OCI-LY7 (cell line): ENCODE measurements around the gene FLRT1.

Experiments used
- EZH2phosphoT487 ChIP-seq: fragments of 200-600 bp; sonication (generic); IDR thresholded peaks from 2 replicates; pipeline ENCODE4 v1.6.1; 2018; ENCODE audit warnings: low read depth, borderline replicate concordance, mild to moderate bottlenecking, mixed run types, antibody characterized with exemption, low read length, moderate library complexity, mixed read lengths
- TF ChIP-seq, protein P1 (sequence below): fragments of 200-600 bp; sonication (generic); conservative IDR thresholded peaks from 2 replicates; pipeline ENCODE4 v1.5.1; 2014; ENCODE audit warnings: mild to moderate bottlenecking, antibody characterized with exemption, low read length, moderate library complexity, mixed read lengths

DNA sequence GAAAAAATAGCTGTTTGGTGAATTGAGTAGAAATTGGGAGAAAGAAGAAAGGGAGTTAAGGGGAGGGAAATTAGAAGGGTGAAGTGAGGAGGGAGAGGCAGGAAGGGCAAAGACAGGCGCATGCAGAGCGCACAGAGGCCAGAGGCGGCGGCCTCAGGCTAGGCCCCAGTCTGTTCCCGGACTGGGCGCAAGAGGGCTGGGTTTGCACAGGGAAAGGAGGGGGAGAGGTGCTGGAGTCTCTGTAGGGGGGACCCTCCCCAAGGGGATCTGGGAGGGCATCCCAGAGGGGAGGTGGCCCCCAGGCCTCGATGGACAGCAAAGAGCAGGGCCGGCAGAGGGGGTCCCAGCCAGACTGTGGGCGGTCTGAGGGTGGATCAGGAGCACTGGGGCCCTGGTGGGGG lies 1.3 kb upstream of the FLRT1 start:
- TF ChIP-seq, protein P1, sequence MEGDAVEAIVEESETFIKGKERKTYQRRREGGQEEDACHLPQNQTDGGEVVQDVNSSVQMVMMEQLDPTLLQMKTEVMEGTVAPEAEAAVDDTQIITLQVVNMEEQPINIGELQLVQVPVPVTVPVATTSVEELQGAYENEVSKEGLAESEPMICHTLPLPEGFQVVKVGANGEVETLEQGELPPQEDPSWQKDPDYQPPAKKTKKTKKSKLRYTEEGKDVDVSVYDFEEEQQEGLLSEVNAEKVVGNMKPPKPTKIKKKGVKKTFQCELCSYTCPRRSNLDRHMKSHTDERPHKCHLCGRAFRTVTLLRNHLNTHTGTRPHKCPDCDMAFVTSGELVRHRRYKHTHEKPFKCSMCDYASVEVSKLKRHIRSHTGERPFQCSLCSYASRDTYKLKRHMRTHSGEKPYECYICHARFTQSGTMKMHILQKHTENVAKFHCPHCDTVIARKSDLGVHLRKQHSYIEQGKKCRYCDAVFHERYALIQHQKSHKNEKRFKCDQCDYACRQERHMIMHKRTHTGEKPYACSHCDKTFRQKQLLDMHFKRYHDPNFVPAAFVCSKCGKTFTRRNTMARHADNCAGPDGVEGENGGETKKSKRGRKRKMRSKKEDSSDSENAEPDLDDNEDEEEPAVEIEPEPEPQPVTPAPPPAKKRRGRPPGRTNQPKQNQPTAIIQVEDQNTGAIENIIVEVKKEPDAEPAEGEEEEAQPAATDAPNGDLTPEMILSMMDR: no peak
- no peak for TF ChIP-seq EZH2phosphoT487
